NCI-H2196 (cell line): Measurements from ENCODE around the gene PVRIG.
"Not testable (repeated sequence)": the region's sequence is repeated elsewhere in the genome, so short reads cannot be mapped to it uniquely, and the experiment has no call there.

Experiments used
- DNase-seq: peaks from one replicate; lab custom pipeline; 2025; ENCODE audit not compliant: unreplicated experiment; lab: John Stamatoyannopoulos, UW

Gene PVRIG

DNA sequence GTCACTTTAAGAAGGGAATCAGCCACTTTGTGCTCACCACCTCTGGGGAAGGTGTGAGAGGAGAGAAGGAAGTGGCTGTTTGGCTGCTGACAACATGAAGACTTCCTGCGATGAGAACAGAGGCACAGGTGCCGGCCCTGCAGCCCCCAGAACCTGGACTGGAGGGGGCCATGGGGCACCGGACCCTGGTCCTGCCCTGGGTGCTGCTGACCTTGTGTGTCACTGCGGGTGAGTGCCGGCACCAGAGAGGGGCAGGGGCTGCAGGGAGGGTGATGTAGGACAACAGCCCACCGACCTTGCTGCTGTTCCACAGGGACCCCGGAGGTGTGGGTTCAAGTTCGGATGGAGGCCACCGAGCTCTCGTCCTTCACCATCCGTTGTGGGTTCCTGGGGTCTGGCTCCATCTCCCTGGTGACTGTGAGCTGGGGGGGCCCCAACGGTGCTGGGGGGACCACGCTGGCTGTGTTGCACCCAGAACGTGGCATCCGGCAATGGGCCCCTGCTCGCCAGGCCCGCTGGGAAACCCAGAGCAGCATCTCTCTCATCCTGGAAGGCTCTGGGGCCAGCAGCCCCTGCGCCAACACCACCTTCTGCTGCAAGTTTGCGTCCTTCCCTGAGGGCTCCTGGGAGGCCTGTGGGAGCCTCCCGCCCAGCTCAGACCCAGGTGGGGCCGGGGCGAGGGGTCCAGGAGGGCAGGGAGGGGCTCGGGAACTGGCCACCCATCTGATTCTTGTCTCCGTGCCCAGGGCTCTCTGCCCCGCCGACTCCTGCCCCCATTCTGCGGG is at the start of gene PVRIG:
TSS of gene PVRIG (plus strand) at position 149 of the 785 bp plus-strand sequence. CDS start at position 171, 22 bp downstream.
- not testable (repeated sequence) for DNase-seq

DNA sequence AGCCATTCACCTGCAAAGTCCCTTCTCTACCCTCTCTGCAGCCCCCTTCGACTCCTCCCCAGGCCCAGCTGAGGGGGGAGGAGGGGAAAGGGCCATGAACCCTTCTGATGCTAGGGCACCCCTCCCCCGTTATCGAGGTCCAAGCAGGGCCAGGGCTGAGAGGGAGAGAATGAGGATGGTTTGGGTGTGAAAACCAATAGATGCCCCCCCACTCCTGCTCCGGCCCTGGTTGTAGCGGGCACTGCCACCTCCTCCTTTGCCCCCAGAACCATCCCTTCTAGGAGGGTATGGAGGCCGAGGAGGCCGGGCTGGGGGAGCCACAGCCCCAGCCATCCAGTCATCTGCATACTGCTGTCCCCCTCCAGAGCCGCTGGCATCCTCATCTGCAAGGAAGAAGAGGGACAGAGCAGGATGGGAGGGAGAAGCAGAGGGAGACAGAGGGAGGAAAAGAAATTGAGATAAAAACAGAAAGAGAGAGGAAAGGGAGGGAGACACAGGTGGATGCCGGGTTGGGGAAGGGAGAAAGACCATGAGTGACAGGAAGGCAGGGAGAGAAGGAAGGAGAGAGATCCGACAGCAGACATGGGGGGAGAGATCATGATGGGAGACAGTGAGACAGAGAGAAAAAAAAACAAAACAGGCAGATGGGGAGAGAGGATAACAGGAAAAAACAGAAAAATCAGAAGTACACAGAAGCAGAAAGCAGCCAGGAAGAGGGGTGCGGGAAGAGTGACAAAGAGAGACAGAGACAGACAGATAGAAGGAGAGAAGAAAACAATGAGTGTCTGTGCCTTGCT is 49.5 kb upstream of the PVRIG start:
- DNase-seq, result no peak

- no peak for DNase-seq
Observed at GRCh38 chr7:100171087-100171681, 48.6 kb upstream of the PVRIG start.

DNA sequence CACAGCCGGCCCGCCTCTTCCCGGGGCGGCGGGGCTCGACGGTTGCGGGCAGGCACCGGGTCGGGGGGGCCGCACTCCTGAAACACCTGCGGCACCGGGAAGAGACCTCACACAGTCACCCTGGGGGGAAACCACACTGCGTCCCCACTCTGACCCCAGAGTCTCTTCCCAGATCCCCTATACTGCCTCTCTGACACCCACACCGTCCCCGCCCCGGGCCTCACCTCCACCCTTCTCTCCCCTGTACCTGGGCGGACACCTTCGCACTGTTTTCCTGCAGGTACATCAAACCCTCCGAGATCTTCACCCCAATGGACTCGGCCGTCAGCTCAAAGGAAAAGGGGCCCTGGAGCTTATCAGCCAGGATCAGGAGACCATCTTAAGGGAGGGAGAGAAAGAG is 47.9 kb upstream of the PVRIG start:
- no peak for DNase-seq

DNA sequence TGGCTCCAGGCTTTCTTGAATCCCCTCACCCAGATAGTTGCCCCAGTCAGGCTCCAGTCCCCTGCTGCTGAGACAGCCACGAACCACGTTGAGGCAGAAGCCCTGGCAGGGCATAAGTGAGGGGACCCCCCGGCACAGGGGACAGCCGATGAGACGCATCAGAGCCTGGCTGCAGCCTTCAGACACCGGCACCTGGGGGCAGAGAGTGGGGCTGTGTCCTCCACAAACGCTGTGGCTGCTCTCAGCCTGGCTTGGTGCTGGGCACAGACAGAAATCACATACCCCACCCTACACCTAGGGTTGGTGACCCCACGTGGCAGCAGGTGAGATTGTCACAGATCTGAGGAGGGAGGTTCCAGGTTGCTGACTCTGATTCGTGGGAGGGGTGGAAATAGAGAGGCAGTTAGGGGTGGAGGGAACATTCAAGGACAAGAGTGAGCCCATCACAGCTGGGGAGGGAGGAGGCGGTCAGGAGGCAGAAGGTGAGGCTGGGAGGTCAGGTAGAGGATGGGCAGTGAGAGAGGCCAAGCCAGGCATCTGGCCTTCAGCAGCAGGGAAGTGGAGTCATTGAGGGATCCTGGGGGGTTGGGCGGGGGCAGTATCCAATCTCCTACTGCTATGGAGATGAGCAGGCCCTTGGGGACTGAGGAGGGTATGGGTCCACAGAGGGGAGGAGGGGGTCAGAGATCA is 45.8 kb upstream of the PVRIG start:
- no peak for DNase-seq

- DNase-seq, result no peak
Observed at GRCh38 chr7:100174582-100174981, 45.2 kb upstream of the PVRIG start.

DNA sequence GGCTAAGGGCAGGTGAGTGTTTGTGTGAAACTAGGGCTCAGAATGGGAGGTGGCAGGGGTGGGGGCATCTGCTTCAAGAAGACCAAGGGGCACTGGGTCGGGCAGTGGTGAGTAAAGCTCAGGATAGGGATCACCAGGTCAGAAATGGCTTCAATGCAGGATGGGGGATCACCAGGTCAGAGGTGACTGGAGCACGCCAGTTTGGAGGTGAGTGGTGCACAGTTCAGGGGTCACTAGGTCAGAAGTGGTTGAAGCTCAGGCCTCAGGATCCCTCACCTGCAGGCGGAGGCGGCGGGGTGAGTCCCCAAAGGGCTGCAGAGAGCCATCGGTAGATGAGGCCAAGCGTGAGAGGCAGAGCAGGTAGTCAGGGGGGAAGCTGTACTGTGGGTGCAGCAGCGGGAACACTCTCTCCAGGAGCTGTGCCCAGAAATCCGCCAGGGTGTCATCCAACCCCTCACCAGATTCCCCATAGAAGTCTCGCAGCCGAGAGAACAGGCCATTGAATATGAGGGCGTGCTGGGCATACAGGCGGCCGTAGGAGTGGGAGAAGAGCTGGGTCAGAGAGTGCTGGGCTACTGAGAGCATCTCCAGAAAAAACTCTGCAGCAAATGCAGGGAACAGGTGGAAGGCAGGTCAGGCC is 44.3 kb upstream of the PVRIG start:
- DNase-seq, result no peak

GRCh38 chr7:100176096-100177044 is 43.4 kb upstream of the PVRIG start:
- DNase-seq, result no peak

DNA sequence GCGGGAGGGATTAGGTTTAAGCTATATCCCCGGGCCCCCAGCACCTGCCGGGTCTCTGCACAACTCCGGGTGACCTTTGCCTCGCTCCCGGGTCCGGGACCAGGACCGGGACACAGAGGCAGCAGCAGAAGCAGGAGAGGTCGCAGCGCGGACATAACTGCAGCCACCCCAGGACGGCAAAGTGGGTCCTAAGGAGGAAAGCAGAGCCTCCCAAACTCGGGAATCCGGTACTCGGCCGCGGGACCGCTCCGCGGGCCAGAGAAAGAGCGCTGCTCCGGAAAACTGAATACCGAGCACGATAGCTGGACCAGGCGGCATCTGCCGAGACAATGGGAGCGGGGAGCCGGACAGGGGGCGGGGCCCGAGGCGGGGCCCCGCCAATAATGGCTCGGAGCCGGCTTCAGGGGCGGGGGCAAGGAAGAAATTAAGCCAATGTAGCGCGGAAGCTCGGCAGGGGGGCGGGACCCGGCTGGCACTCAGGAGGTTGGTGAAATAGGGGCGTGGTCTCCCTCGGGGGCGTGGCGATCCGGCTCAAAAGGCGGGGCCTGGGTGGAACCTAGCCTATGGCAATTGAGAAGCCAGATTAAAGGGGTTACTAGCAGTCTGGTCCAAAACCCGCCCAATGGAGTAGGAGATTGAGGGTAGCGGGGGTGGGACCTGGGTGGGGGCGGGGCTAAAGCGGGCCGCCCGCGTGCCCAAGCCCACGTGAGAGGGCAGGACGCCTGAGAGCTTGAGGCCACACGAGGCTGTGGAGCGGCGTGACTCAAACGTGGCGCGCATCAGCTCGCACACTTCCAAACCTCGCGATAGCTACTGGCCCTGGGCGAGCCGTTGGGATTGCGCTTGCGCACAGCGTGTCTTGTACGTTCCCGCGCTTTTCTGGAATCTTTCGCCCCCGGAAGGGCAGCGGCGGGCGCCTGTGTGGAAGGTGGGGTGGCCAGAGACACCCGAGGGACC is 42.4 kb upstream of the PVRIG start, which contains the start of the genes GPC2 and STAG3:
TSS of gene GPC2 (minus strand) at position 337 of the 957 bp plus-strand sequence. CDS start at position 155, 182 bp downstream.
TSS of gene STAG3 (plus strand) at position 874 of the 957 bp plus-strand sequence. CDS start 2,639 bp downstream, outside the sequence.
- DNase-seq, result peak; percentile 100

DNA sequence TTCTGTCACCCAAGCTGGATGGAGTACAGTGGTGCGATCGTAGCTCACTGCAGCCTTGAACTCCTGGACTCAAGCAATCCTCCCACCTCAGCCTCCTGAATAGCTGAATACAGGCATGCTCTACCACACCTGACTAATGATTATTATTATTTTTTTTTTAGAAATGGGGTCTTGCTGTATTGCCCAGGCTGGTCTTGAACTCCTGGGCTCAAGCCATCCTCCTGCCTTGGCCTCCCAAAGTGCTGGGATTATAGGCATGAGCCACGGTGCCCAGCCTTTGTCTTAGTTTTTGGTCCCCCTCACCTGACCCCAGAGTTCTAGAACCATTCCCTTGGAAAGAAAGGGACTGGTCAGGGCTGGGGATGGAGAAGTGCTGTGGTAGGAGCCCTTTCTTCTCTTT is 39.7 kb upstream of the PVRIG start:
- not testable (repeated sequence) for DNase-seq

DNA sequence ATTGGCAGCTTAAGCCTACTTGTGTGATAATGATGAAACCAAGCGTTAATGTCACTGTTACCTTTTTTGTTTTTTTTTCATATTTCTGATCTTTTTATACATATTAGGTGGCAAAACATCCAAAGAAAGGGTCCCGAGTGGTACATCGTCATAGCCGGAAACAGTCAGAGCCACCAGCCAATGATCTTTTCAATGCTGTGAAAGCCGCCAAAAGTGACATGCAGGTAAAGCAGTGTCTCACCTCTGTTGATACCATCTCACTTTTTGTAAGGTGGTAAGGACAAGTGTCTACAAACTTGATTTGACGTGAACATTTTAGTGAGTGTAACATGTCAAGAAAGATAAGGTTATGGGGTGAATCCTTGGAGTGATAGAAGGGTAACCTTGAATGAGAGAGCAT is 37.1 kb upstream of the PVRIG start:
- DNase-seq, result not testable (repeated sequence)

DNA sequence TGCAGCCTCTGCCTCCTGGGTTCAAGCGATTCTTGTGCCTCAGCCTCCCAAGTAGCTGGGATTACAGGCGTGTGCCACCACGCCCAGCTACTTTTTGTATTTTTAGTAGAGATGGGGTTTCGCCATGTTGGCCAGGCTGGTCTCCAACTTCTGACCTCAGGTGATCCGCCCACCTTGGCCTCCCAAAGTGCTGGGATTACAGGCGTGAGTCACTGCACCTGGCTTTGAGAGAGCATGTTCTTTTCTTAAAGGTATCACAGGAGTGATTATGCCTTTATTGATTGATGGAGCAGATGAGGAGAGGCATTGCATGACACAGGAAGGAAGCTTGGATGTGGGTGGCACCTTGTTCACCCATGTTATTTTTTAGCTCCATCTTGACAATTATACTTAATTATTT is 36.7 kb upstream of the PVRIG start:
- DNase-seq, result not testable (repeated sequence)

GRCh38 chr7:100185726-100186125 is 34.0 kb upstream of the PVRIG start:
- DNase-seq, result no peak

GRCh38 chr7:100189061-100189460 is 30.7 kb upstream of the PVRIG start:
- DNase-seq, result no peak

GRCh38 chr7:100190048-100190711 is 29.6 kb upstream of the PVRIG start:
- no peak for DNase-seq

DNA sequence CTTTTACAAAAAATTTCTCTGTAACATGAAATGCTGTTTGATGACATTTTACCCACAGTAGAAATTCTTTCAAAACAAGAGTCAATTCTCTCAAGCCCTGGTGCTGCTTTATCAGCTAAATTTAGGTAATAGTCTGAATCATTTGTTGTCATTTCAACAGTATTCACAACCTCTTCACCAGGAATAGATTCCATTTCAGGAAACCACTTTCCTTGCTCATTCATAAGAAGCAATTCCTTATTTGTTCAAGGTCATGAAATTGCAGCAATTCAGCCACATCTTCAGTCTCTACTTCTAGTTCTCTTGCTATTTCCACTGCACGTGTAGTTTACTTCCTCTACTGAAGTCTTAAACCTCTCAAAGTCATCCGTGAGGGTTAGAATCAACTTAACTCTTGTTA is 28.0 kb upstream of the PVRIG start:
- DNase-seq, result no peak

GRCh38 chr7:100192281-100192862 is 27.4 kb upstream of the PVRIG start:
- not testable (repeated sequence) for DNase-seq
